SU-DHL-6 (cell line): ENCODE measurements around the gene CSK.

ENCODE experiments used
- EZH2phosphoT487 ChIP-seq: fragments of 200-600 bp; sonication (generic), shearing (Covaris generic); conservative IDR thresholded peaks from 2 replicates; pipeline ENCODE4 v1.6.1; 2018; ENCODE audit warnings: mild to moderate bottlenecking, antibody characterized with exemption, low read length, moderate library complexity, mixed read lengths
- TF ChIP-seq, protein P1 (sequence below): fragments of 200-600 bp; sonication (generic); IDR thresholded peaks from one replicate; pipeline ENCODE4 v1.5.1; 2017; ENCODE audit warnings: antibody characterized with exemption, mild to moderate bottlenecking, low read length, moderate library complexity; ENCODE audit not compliant: insufficient read depth, poor library complexity, severe bottlenecking

DNA sequence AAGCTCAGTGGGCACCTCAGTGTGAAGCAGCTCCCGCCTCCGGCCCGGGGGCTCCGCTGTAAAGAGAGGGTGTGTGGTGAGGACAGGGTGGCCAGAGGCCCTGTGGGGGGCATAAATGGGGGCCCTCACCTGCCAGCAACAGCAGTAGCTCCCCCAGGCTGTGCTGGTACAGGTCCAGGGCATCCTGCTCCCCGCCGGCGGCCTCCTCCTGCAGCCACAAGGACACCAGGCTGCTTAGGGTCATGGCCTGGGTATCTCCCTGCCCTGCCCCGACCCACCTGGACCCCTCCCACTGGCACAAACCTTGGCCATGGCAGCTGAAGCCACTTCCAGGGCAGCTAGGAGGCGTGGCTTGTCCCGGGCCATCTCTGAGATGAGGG, 56.2 kb downstream of the CSK start:
- TF ChIP-seq, protein P1, sequence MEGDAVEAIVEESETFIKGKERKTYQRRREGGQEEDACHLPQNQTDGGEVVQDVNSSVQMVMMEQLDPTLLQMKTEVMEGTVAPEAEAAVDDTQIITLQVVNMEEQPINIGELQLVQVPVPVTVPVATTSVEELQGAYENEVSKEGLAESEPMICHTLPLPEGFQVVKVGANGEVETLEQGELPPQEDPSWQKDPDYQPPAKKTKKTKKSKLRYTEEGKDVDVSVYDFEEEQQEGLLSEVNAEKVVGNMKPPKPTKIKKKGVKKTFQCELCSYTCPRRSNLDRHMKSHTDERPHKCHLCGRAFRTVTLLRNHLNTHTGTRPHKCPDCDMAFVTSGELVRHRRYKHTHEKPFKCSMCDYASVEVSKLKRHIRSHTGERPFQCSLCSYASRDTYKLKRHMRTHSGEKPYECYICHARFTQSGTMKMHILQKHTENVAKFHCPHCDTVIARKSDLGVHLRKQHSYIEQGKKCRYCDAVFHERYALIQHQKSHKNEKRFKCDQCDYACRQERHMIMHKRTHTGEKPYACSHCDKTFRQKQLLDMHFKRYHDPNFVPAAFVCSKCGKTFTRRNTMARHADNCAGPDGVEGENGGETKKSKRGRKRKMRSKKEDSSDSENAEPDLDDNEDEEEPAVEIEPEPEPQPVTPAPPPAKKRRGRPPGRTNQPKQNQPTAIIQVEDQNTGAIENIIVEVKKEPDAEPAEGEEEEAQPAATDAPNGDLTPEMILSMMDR: no peak
- TF ChIP-seq EZH2phosphoT487: no peak
